Measurements from ENCODE around the gene PLPPR1. TPM values are rescaled to one million over a fixed set of nuclear protein-coding genes. Genes with fewer than 3 reads are reported as not detected.

The PLPPR1 gene
- total and polyA plus RNA-seq, 2 experiments from 2014 or later: 1.3 to 3.7 TPM

GRCh38 chr9:101022704-101023103, 5.8 kb upstream of the PLPPR1 start:
- H3K36me3 ChIP-seq (ENCODE audit: insufficient read depth): no peaks in the 10 kb centered on the region

More at GRCh38 chr9:101022704-101023103, 5.8 kb upstream of the PLPPR1 start:
- Histone ChIP-seq H4K20me1 (replicated peaks; ENCODE audit: insufficient read depth) (no peaks in the 10 kb centered on the region), H3K4me3 (no peak overlapping the region), H2AFZ (no peak overlapping the region), H3K27me3 (ENCODE audit: insufficient read depth) (peaks cover 20% of the 10 kb centered on the region), H3K4me1 (ENCODE audit: insufficient read depth) (peaks cover 8% of the 10 kb centered on the region), H3K4me2 (no peak overlapping the region), H3K27ac (ENCODE audit: low read depth) (no peak overlapping the region), H3K79me2 (replicated peaks; ENCODE audit: insufficient read depth) (no peaks in the 10 kb centered on the region), H3K9me2 (ENCODE audit: insufficient read depth) (no peaks in the 10 kb centered on the region), H3F3A (replicated peaks; ENCODE audit: low read depth) (no peaks in the 10 kb centered on the region)
- Mint-ChIP-seq H3K27me3 (ENCODE audit: insufficient read depth, low read depth, poor library complexity) (peaks cover 11% of the 10 kb centered on the region), H3K4me3 (no peak overlapping the region), H3K27ac (no peak overlapping the region), H3K9me3 (no peaks in the 10 kb centered on the region), H3K36me3 (ENCODE audit: low read depth) (no peaks in the 10 kb centered on the region), H3K4me1 (peaks cover 7% of the 10 kb centered on the region)
- TF ChIP-seq ZNF462 (CRISPR knock-in tag; IDR thresholded peaks at IDR 0.05) (no peak), JUNB (IDR thresholded peaks at IDR 0.05; ENCODE audit: unreplicated experiment) (no peak), ZNF114 (CRISPR knock-in tag; IDR thresholded peaks at IDR 0.05) (no peak), REST (IDR thresholded peaks at IDR 0.05; ENCODE audit: unreplicated experiment) (no peak), NANOG (IDR thresholded peaks at IDR 0.05; ENCODE audit: borderline replicate concordance) (no peak), EZH2 (IDR thresholded peaks at IDR 0.05; ENCODE audit: low read depth, unreplicated experiment) (no peak), EZH2phosphoT487 (IDR thresholded peaks at IDR 0.05; ENCODE audit: unreplicated experiment) (no peak), STAT1 (IDR thresholded peaks at IDR 0.05; ENCODE audit: unreplicated experiment) (no peak), POLR2AphosphoS5 (IDR thresholded peaks at IDR 0.05; ENCODE audit: low read depth) (no peak), CREB1 (CRISPR knock-in tag; IDR thresholded peaks at IDR 0.05; ENCODE audit: low read depth) (no peak), CTCF (conservative IDR thresholded peaks at IDR 0.05; ENCODE audit: low read depth in 2 of 2) (no peak), ZNF331 (CRISPR knock-in tag; IDR thresholded peaks at IDR 0.05; ENCODE audit: low read depth) (no peak), ETS1 (IDR thresholded peaks at IDR 0.05) (no peak)
- ATAC-seq (no peak), DNase-seq (ENCODE audit: low spot score) (no peak)

Data from GM23338 (cell line).